Naive thymus-derived CD8-positive, alpha-beta T cell (primary cell): ENCODE results near the gene BCL2A1. TPM values are rescaled to one million over a fixed set of nuclear protein-coding genes. Genes with fewer than 3 reads are reported as not detected.
"Not testable (repeated sequence)": the region's sequence is repeated elsewhere in the genome, so short reads cannot be mapped to it uniquely, and the experiment has no call there.

Experiments used
- ATAC-seq, 2 donors: fragments of 150-1000 bp; cut with Tn5 transposase in 1 of 2; sonication (Bioruptor Pico), chemical (Tn5 transposase) in 1 of 2; 1 replicate in 1 of 2; 2 replicates in 1 of 2; pipeline ENCODE4 v1.10.0; 2021; ENCODE audit warnings: mild to moderate bottlenecking in 2 of 2, moderate library complexity in 2 of 2
- POLR2A ChIA-PET: fragments of 350-600 bp; sonication (Branson Sonifier 250); formaldehyde crosslinking; loops from one replicate; lab custom pipeline; 2021; ENCODE audit warnings: antibody characterized with exemption; lab: Charles Lee
- DNase-seq, 10 donors: peaks; one replicate each; pipeline versions ENCODE4 v3.0.0 to v3.0.0-alpha.2; 2020 to 2022
- H3K27ac Mint-ChIP-seq, 10 donors: one replicate each; pipeline ENCODE4 v1.8.0; 2020 to 2022; ENCODE audit warnings: mild to moderate bottlenecking in 10 of 10, mixed read lengths in 10 of 10, moderate library complexity in 4 of 10, inconsistent platforms in 1 of 10
- H3K27me3 Mint-ChIP-seq, 5 donors: one replicate each; pipeline ENCODE4 v1.8.0; 2021 to 2022; ENCODE audit warnings: mixed read lengths in 5 of 5
- H3K36me3 Mint-ChIP-seq, 3 donors: one replicate each; pipeline ENCODE4 v1.8.0; 2020 to 2022; ENCODE audit warnings: mixed read lengths in 3 of 3, mild to moderate bottlenecking in 2 of 3, inconsistent platforms in 1 of 3
- H3K4me1 Mint-ChIP-seq, 4 donors: one replicate each; pipeline ENCODE4 v1.8.0; 2021 to 2022; ENCODE audit warnings: mixed read lengths in 4 of 4
- H3K4me3 Mint-ChIP-seq, 10 donors: one replicate each; pipeline ENCODE4 v1.8.0; 2020 to 2022; ENCODE audit warnings: mild to moderate bottlenecking in 10 of 10, mixed read lengths in 10 of 10, moderate library complexity in 6 of 10, inconsistent platforms in 1 of 10
- H3K9me3 Mint-ChIP-seq, 9 donors: one replicate each; pipeline ENCODE4 v1.8.0; 2020 to 2022; ENCODE audit warnings: mixed read lengths in 9 of 9, mild to moderate bottlenecking in 3 of 9, inconsistent platforms in 1 of 9, moderate library complexity in 1 of 9
- polyA plus RNA-seq, 3 donors: library from polyadenylated mRNA; unstranded; fragments of 300-500 nt; fragmentation: Illumina TruSeq; gene quantifications; one replicate each; pipeline ENCODE4 v1.2.3, GENCODE V29; 2021
- total RNA-seq, 8 experiments: library from RNA in 2 of 8; stranded (reverse) in 2 of 8; gene quantifications; one replicate each; pipeline ENCODE4 v1.2.3 and lab custom pipeline; 2021 to 2026

The BCL2A1 gene
- total and polyA plus RNA-seq, 5 experiments from 2014 or later, result 18.7 to 27.4 (median 19.7) TPM

- H3K4me3 Mint-ChIP-seq, result peak overlapping the region in 1 of 10 donors; percentile 25
- peaks cover 14 to 33% (median 20%) of the 10 kb centered on the region in 4 donors for H3K4me1 Mint-ChIP-seq
- POLR2A ChIA-PET, result interaction anchor here (0.9 kb wide), 1 partner anchor 31 kb away, joined by 3 read pairs; no protein-coding TSS in a partner anchor
- H3K27me3 Mint-ChIP-seq, result no peaks in the 10 kb centered on the region
- no peaks in the 10 kb centered on the region for H3K36me3 Mint-ChIP-seq
- H3K27ac Mint-ChIP-seq, result peak overlapping the region in 8 of 10 donors; percentile 2 to 81 (median 32)
- ATAC-seq (peak in 1 of 2 donors; percentile 52), DNase-seq (no peak)
- no peaks in the 10 kb centered on the region for H3K9me3 Mint-ChIP-seq
These were observed 17.0 kb downstream of the BCL2A1 start for GRCh38 chr15:79953951-79954444.

GRCh38 chr15:79952329-79952728, 18.7 kb downstream of the BCL2A1 start:
- Mint-ChIP-seq H3K36me3 (no peaks in the 10 kb centered on the region), H3K4me3 (peak overlapping the region in 1 of 10 donors; percentile 8), H3K27me3 (no peaks in the 10 kb centered on the region), H3K4me1 (peaks cover 14 to 41% (median 20%) of the 10 kb centered on the region in 4 donors), H3K9me3 (no peaks in the 10 kb centered on the region), H3K27ac (no peak overlapping the region)
- no peak for DNase-seq
- POLR2A ChIA-PET, result no interaction called here
- ATAC-seq, result no peak

- no peak overlapping the region for H3K4me3 Mint-ChIP-seq
- no peak overlapping the region for H3K27ac Mint-ChIP-seq
- DNase-seq (no peak), ATAC-seq (no peak)
- no peaks in the 10 kb centered on the region for H3K27me3 Mint-ChIP-seq
- peaks cover 14 to 35% (median 20%) of the 10 kb centered on the region in 4 donors for H3K4me1 Mint-ChIP-seq
- H3K36me3 Mint-ChIP-seq, result no peaks in the 10 kb centered on the region
- no peaks in the 10 kb centered on the region for H3K9me3 Mint-ChIP-seq
- POLR2A ChIA-PET, result interaction anchor here (0.7 kb wide), 1 partner anchor 195 kb away, joined by 5 read pairs; no protein-coding TSS in a partner anchor
These were observed 20.7 kb downstream of the BCL2A1 start for GRCh38 chr15:79950247-79950646.

GRCh38 chr15:79948761-79949160, 22.2 kb downstream of the BCL2A1 start:
- Mint-ChIP-seq H3K27ac (no peak overlapping the region), H3K9me3 (no peaks in the 10 kb centered on the region), H3K4me3 (no peak overlapping the region), H3K4me1 (peaks cover 8 to 23% (median 9%) of the 10 kb centered on the region in 4 donors), H3K27me3 (peaks cover 0 to under 1% (median 0%) of the 10 kb centered on the region in 5 donors), H3K36me3 (no peaks in the 10 kb centered on the region)
- no peak for DNase-seq
- POLR2A ChIA-PET, result interaction anchor here (1.6 kb wide), 1 partner anchor 26 kb away, joined by 6 read pairs; no protein-coding TSS in a partner anchor
- ATAC-seq, result no peak

GRCh38 chr15:79948095-79948695, 22.8 kb downstream of the BCL2A1 start:
- peaks cover 0 to 2% (median 0%) of the 10 kb centered on the region in 5 donors for H3K27me3 Mint-ChIP-seq
- H3K9me3 Mint-ChIP-seq, result no peaks in the 10 kb centered on the region
- H3K4me3 Mint-ChIP-seq, result no peak overlapping the region
- no peaks in the 10 kb centered on the region for H3K36me3 Mint-ChIP-seq
- H3K4me1 Mint-ChIP-seq, result peaks cover 3 to 17% (median 4%) of the 10 kb centered on the region in 4 donors
- ATAC-seq, result no peak
- H3K27ac Mint-ChIP-seq, result no peak overlapping the region
- DNase-seq, result no peak
- POLR2A ChIA-PET, result interaction anchor here (1.6 kb wide), 1 partner anchor 25 kb away, joined by 6 read pairs; no protein-coding TSS in a partner anchor

- Mint-ChIP-seq H3K36me3 (no peaks in the 10 kb centered on the region), H3K9me3 (no peaks in the 10 kb centered on the region), H3K4me1 (peaks cover 0 to 9% (median 0%) of the 10 kb centered on the region in 4 donors), H3K27ac (peak overlapping the region in 2 of 10 donors; percentile 4 to 53), H3K27me3 (peaks cover 0 to 3% (median 0%) of the 10 kb centered on the region in 5 donors), H3K4me3 (no peak overlapping the region)
- DNase-seq (no peak), ATAC-seq (no peak)
- POLR2A ChIA-PET, result no interaction called here
These were observed 24.0 kb downstream of the BCL2A1 start for GRCh38 chr15:79947009-79947408.

- peak overlapping the region in 1 of 10 donors; percentile 24 for H3K4me3 Mint-ChIP-seq
- H3K27me3 Mint-ChIP-seq, result peaks cover 0 to 3% (median 0%) of the 10 kb centered on the region in 5 donors
- no peaks in the 10 kb centered on the region for H3K9me3 Mint-ChIP-seq
- peaks cover 0 to 8% (median 0%) of the 10 kb centered on the region in 4 donors for H3K4me1 Mint-ChIP-seq
- DNase-seq (no peak), ATAC-seq (no peak)
- H3K27ac Mint-ChIP-seq, result no peak overlapping the region
- no peaks in the 10 kb centered on the region for H3K36me3 Mint-ChIP-seq
- POLR2A ChIA-PET, result interaction anchor here (2.2 kb wide), 1 partner anchor 21 kb away, joined by 6 read pairs; no protein-coding TSS in a partner anchor
These were observed 26.4 kb downstream of the BCL2A1 start for GRCh38 chr15:79944622-79945021.

GRCh38 chr15:79943820-79944219, 27.2 kb downstream of the BCL2A1 start:
- Mint-ChIP-seq H3K4me3 (peak overlapping the region in 1 of 10 donors; percentile 4), H3K27me3 (peaks cover 0 to 3% (median 0%) of the 10 kb centered on the region in 5 donors), H3K4me1 (peaks cover 0 to 8% (median 0%) of the 10 kb centered on the region in 4 donors), H3K27ac (no peak overlapping the region), H3K36me3 (no peaks in the 10 kb centered on the region), H3K9me3 (no peaks in the 10 kb centered on the region)
- POLR2A ChIA-PET, result no interaction called here
- DNase-seq, result no peak
- ATAC-seq, result no peak

GRCh38 chr15:79942741-79943481, 28.1 kb downstream of the BCL2A1 start:
- Mint-ChIP-seq H3K4me1 (no peaks in the 10 kb centered on the region), H3K27ac (peak overlapping the region in 1 of 10 donors; percentile 23), H3K9me3 (no peaks in the 10 kb centered on the region), H3K36me3 (no peaks in the 10 kb centered on the region), H3K4me3 (no peak overlapping the region), H3K27me3 (peaks cover 0 to 3% (median 0%) of the 10 kb centered on the region in 5 donors)
- no peak for ATAC-seq
- no peak for DNase-seq
- POLR2A ChIA-PET, result no interaction called here

GRCh38 chr15:79939399-79939798, 31.6 kb downstream of the BCL2A1 start:
- POLR2A ChIA-PET, result no interaction called here
- DNase-seq (no peak), ATAC-seq (no peak)
- Mint-ChIP-seq H3K4me1 (no peaks in the 10 kb centered on the region), H3K9me3 (no peaks in the 10 kb centered on the region), H3K36me3 (peaks cover 0 to 2% (median 0%) of the 10 kb centered on the region in 3 donors), H3K27me3 (peaks cover 0 to 9% (median 3%) of the 10 kb centered on the region in 5 donors), H3K27ac (peak overlapping the region in 1 of 10 donors; percentile 19), H3K4me3 (no peak overlapping the region)

GRCh38 chr15:79938143-79938542, 32.9 kb downstream of the BCL2A1 start:
- no peak overlapping the region for H3K4me3 Mint-ChIP-seq
- peaks cover 0 to 7% (median 3%) of the 10 kb centered on the region in 5 donors for H3K27me3 Mint-ChIP-seq
- H3K27ac Mint-ChIP-seq, result no peak overlapping the region
- peaks cover 0 to 4% (median 3%) of the 10 kb centered on the region in 4 donors for H3K4me1 Mint-ChIP-seq
- no peaks in the 10 kb centered on the region for H3K9me3 Mint-ChIP-seq
- no peak for DNase-seq
- no peak for ATAC-seq
- POLR2A ChIA-PET, result no interaction called here
- H3K36me3 Mint-ChIP-seq, result peaks cover 0 to 2% (median 0%) of the 10 kb centered on the region in 3 donors

- H3K27me3 Mint-ChIP-seq, H3K27ac Mint-ChIP-seq, H3K4me3 Mint-ChIP-seq, DNase-seq, H3K36me3 Mint-ChIP-seq, ATAC-seq, POLR2A ChIA-PET, H3K4me1 Mint-ChIP-seq, H3K9me3 Mint-ChIP-seq: not testable (repeated sequence)
These were observed 35.3 kb downstream of the BCL2A1 start for GRCh38 chr15:79935556-79936201.
